Panc1 (cell line): Measurements from ENCODE around the gene SOX21. TPM values are rescaled to one million over a fixed set of nuclear protein-coding genes. Genes with fewer than 3 reads are reported as not detected.

Source experiments
- ATAC-seq: fragments of 200-7000 bp; cut with Tn5 transposase; 2 replicates; pipeline ENCODE4 v1.9.1; 2020; ENCODE audit warnings: mild to moderate bottlenecking, moderate library complexity
- BruUV-seq: library from RNA; stranded (reverse); fragments of 400-500 nt; replicated peaks from 2 replicates; lab custom pipeline; 2021; lab: Mats Ljungman, UMichigan
- CTCF ChIA-PET: fragments of 300-600 bp; sonication (Branson Sonifier 250); formaldehyde crosslinking; loops from one replicate; lab custom pipeline; 2022; ENCODE audit warnings: antibody characterized with exemption; lab: Charles Lee
- POLR2A ChIA-PET: fragments of 300-600 bp; sonication (Branson Sonifier 250); formaldehyde crosslinking; loops from one replicate; lab custom pipeline; 2022; ENCODE audit warnings: antibody characterized with exemption; lab: Charles Lee
- DNase-seq: peaks from one replicate; pipeline ENCODE4 v3.0.0-alpha.2; 2010; ENCODE audit warnings: low read depth, low spot score
- H3K27ac ChIP-seq: 2 replicates; pipeline ENCODE4 v1.5.1; 2011; ENCODE audit warnings: mild to moderate bottlenecking, low read length, inconsistent platforms
- H3K27me3 ChIP-seq: fragments of 200-500 bp; sonication (Bioruptor generic); 2 replicates; pipeline ENCODE4 v1.6.0; 2014; ENCODE audit warnings: low read length, inconsistent platforms; ENCODE audit not compliant: control insufficient read depth, insufficient read depth
- H3K36me3 ChIP-seq: fragments of 200-500 bp; sonication (Bioruptor generic); 2 replicates; pipeline ENCODE4 v1.5.1; 2014; ENCODE audit warnings: inconsistent platforms, mild to moderate bottlenecking, low read length, moderate library complexity; ENCODE audit not compliant: control insufficient read depth, insufficient read depth
- H3K4me1 ChIP-seq: 2 replicates; pipeline ENCODE4 v1.5.1; 2011; ENCODE audit warnings: inconsistent platforms, mild to moderate bottlenecking, low read length, moderate library complexity; ENCODE audit not compliant: control insufficient read depth, insufficient read depth
- H3K4me3 ChIP-seq, 2 experiments: 2 replicates each; pipeline ENCODE4 v1.5.1; 2011 to 2012; ENCODE audit warnings: low read depth in 2 of 2, low read length in 2 of 2, mild to moderate bottlenecking in 2 of 2, inconsistent platforms in 1 of 2, moderate library complexity in 1 of 2
- H3K9me3 ChIP-seq: fragments of 200-500 bp; sonication (Bioruptor generic); 2 replicates; pipeline ENCODE4 v1.5.1; 2014; ENCODE audit warnings: low read depth, mild to moderate bottlenecking, inconsistent platforms, low read length, moderate library complexity; ENCODE audit not compliant: control insufficient read depth, insufficient read depth
- SIN3A ChIP-seq: IDR thresholded peaks from 2 replicates; pipeline ENCODE4 v1.6.1; 2012; ENCODE audit warnings: low read depth, mild to moderate bottlenecking, low read length, moderate library complexity, borderline replicate concordance; ENCODE audit not compliant: insufficient read depth
- in situ Hi-C: cut with HindIII; loops from 2 replicates; pipeline ENCODE4 v1.10.0; 2016; ENCODE audit warnings: low sequenced_read_pairs, low pct_unique_long_range_greater_than_20kb
- intact Hi-C: fragments of 100-400 bp; cut with micrococcal nuclease; formaldehyde crosslinking; loops from one replicate; pipeline ENCODE4 v1.10.0; 2022; ENCODE audit not compliant: unreplicated experiment
- total RNA-seq: library from RNA; stranded (reverse); gene quantifications from one replicate; pipeline ENCODE4 v1.2.1, GENCODE V29; 2021; ENCODE audit not compliant: unreplicated experiment
- TF ChIP-seq, protein P1 (sequence below): fragments of 450-650 bp; IDR thresholded peaks from 2 replicates; pipeline ENCODE4 v1.5.1; 2017; ENCODE audit warnings: mild to moderate bottlenecking

SOX21 gene
- total RNA-seq, 1 experiment from 2014 or later = 3.5 TPM

DNA sequence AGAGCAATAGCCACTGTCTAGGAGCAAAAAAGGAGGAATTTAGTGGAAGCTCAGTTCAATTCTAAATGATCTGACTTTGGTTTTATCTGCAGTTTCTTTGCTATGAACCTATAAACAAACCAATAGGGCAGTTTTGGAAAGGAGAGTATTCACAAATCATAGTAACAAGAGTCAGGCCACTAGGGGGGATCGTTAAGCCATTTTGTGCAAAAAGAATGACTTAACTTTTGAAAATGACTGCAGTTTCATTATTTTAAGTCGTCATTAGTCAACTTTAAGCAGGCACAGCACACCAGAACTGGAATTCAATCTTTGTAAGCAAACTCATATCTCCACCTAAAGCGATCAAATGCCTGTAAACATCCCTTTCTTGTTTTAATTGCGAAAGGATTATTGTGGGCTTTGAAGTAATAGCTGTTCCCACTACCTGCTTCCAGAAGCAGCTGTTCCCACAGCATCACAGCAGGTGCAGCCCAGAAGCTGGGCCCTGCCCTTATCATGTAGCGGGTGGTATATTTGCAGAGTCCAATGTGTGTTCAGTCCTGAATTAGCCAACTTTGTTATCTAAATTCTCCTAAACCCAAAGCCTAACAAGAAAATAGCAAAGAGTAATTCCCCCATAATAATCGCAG lies 51.5 kb downstream of the SOX21 start:
- ChIA-PET CTCF (interaction anchor here (1.4 kb wide), 1 partner anchor 738 kb away, joined by 4 read pairs; no protein-coding TSS in a partner anchor), POLR2A (no interaction called here)
- H3K9me3 ChIP-seq = no peaks in the 10 kb centered on the region
- TF ChIP-seq SIN3A = no peak
- TF ChIP-seq, protein P1, sequence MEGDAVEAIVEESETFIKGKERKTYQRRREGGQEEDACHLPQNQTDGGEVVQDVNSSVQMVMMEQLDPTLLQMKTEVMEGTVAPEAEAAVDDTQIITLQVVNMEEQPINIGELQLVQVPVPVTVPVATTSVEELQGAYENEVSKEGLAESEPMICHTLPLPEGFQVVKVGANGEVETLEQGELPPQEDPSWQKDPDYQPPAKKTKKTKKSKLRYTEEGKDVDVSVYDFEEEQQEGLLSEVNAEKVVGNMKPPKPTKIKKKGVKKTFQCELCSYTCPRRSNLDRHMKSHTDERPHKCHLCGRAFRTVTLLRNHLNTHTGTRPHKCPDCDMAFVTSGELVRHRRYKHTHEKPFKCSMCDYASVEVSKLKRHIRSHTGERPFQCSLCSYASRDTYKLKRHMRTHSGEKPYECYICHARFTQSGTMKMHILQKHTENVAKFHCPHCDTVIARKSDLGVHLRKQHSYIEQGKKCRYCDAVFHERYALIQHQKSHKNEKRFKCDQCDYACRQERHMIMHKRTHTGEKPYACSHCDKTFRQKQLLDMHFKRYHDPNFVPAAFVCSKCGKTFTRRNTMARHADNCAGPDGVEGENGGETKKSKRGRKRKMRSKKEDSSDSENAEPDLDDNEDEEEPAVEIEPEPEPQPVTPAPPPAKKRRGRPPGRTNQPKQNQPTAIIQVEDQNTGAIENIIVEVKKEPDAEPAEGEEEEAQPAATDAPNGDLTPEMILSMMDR = peak; percentile 35; the same call in 1 of the 2 replicates
- no peak overlapping the region for H3K4me3 ChIP-seq
- in situ Hi-C loops = no loop called here
- ATAC-seq (no peak), DNase-seq (no peak)
- no peak overlapping the region for H3K27ac ChIP-seq
- no peaks in the 10 kb centered on the region for H3K36me3 ChIP-seq
- intact Hi-C loops = no loop called here
- H3K4me1 ChIP-seq = no peaks in the 10 kb centered on the region
- no peaks in the 10 kb centered on the region; the same call in 1 of the 2 replicates for H3K27me3 ChIP-seq
- no TSS peak for BruUV-seq

Other genes with a start within 250 kb of the SOX21 start
- gene DCT, start 232.9 kb downstream of the SOX21 start, total RNA-seq = not detected
- gene TGDS, start 116.4 kb downstream of the SOX21 start, total RNA-seq = 7.9 TPM
- gene GPR180, start 110.7 kb downstream of the SOX21 start, total RNA-seq = 7.1 TPM